ENCODE results near the gene RGS4.

DNA sequence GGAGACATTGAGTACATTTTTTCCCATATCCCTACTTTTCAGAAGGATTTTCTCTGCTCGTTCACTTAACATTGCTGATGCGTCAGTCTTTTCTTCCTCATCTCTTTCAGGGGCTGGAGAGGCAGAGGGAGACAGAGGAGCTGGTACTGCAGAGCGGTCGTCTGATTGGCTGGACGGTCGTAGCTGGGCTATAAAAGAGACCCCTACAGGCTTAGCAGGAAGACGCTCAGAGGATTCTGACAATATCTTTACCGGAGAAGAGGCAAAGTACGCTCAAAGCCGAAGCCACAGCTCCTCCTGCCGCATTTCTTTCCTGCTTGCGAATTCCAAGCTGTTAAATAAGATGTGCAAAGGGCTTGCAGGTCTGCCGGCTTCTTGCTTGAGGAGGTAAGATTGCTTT, at the start of gene RGS4:
- TF ChIP-seq GATA2 (IDR thresholded peaks at IDR 0.05; ENCODE audit: low read depth, low read length): no peak
- no peak for TF ChIP-seq GATA3 (IDR thresholded peaks at IDR 0.05; ENCODE audit: low read depth, low read length)

Measured in SH-SY5Y (cell line).